GM18868 (cell line): Measurements from ENCODE around the gene TOR3A.

Experiments
- ATAC-seq: cut with Tn5 transposase; IDR thresholded peaks from one replicate; pipeline ENCODE4 v1.9.1; 2021; ENCODE audit warnings: mild to moderate bottlenecking, moderate library complexity; ENCODE audit not compliant: unreplicated experiment

TOR3A gene

DNA sequence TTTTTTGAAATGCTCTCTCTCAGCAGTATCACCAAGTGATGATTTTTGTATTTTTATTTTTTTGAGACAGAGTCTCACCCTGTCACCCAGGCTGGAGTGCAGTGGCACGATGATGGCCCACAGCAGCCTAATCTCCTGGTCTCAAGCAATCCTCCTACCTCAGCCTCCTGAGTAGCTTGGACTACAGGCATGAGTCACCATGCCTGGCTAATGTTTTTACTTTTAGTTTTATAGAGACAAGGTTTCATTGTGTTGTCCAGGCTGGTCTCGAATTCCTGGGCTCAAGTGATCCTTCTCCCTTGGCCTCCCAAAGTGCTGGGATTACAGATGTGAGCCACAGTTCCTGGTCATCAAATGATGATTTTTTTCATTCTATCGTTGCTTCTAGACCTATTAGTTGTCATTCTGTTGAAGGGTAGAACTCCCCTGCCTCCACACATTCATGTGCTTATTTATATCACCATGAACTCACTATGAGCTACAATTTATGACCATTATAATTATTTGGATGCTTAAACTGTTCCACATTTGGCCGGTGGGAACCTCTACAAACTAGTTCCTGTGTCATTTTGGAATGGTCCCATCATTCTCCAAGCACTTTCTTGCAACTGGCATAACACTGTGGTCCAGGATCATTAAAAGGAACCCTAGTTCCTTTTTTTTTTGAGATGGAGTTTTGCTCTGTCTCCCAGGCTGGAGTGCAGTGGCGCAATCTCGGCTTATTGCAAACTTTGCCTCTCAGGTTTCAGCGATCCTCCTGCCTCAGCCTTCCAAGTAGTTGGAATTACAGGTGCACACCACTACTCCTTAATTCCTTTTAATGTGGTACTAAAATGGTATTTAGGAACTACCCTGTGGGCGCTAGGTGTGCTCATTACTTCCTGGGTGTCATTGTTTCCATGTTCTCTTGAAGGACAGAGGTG lies 20.2 kb upstream of the TOR3A start:
- no peak for ATAC-seq

DNA sequence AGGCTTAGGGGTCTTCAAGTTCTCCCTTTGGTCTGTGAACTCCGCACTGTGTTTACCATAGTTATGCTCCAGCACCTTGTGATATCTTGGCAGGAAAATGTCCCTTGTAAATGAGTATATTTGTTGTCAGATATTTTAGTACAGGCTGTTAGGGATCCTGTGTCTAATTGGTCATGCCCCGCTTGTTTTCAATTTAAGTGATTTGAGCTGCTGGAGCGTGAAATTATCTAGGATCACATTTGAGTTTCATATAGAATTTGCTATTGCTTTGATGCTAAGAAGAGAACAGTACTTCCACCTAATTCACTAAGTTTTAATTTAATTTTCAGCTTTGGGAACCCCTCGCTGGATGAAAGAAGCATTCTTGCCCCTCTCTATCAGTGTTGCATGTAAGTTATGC lies 15.4 kb upstream of the TOR3A start:
- no peak for ATAC-seq

DNA sequence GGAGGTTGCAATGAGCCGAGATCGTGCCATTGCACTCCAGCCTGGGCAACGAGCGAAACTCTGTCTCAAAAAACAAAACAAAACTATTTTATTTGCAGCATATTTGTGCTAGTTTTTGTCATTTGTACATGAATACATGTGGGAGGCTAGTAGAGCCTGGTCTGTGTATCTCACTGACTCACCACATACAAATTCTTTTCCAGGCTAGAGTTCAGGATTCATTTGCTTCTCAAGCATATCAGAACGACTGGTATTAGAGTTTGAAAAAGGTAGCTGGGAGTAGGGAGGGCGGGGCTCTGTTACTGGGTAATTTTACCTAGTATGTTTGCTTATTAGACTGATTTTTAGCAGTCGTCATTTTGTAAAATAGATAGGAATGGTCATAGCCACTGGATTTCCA lies 4.5 kb upstream of the TOR3A start:
- no peak for ATAC-seq

DNA sequence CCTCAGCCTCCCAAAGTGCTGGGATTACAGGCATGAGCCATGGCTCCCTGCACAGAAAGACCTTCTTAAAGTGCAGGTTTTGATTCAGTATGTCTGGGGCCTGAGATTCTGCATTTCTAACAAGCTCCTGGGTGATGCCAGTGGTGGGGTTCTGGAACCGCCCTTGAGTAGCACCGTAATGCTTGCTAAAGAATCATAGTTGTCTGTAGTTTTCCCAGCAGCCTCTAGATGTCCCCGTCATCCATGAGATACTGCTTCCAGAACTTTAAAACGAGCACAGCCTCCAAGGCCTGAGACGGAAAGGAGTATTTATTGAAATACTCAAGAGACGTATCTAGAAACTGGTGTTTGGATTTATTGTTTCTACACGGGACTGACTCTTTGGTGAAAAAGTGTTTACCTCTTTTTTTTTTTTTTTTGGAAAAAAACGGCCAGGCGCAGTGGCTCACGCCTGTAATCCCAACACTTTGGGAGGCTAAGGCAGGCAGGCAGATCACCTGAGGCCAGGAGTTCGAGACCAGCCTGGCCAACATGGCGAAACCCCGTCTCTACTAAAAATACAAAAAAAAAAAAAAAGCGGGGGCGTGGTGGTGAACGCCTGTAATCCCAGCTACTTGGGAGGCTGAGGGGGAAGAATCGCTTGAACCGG lies 2.6 kb upstream of the TOR3A start:
- peak; percentile 27 for ATAC-seq

- peak; percentile 21 for ATAC-seq
These were observed 794 bp upstream of the TOR3A start for GRCh38 chr1:179080866-179081686.

GRCh38 chr1:179082333-179082998 lies 596 bp downstream of the TOR3A start:
- peak; percentile 7 for ATAC-seq

GRCh38 chr1:179082999-179083335 lies 1.1 kb downstream of the TOR3A start:
- peak; percentile 12 for ATAC-seq

- no peak for ATAC-seq
These were observed 1.7 kb downstream of the TOR3A start for GRCh38 chr1:179083533-179083932.

DNA sequence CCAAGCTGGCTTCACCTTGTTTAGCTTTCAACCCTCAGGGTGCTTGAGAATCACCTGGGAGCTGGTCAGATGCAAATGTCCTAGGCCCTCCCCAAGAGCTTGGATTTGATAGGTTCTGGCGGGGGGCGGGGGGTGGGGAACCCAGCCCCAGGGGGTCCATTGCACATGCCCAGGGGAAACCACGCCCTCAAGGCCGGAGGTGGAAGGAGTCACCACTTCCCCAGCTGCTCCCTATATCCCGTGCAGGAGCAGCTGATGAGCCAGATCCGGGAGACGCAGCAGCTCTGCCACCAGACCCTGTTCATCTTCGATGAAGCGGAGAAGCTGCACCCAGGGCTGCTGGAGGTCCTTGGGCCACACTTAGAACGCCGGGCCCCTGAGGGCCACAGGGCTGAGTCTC lies 5.8 kb downstream of the TOR3A start:
- no peak for ATAC-seq

- no peak for ATAC-seq
These were observed 8.1 kb downstream of the TOR3A start for GRCh38 chr1:179089827-179090482.

GRCh38 chr1:179090522-179090921 lies 8.7 kb downstream of the TOR3A start:
- no peak for ATAC-seq

- no peak for ATAC-seq
These were observed 9.1 kb downstream of the TOR3A start for GRCh38 chr1:179090923-179091322.

DNA sequence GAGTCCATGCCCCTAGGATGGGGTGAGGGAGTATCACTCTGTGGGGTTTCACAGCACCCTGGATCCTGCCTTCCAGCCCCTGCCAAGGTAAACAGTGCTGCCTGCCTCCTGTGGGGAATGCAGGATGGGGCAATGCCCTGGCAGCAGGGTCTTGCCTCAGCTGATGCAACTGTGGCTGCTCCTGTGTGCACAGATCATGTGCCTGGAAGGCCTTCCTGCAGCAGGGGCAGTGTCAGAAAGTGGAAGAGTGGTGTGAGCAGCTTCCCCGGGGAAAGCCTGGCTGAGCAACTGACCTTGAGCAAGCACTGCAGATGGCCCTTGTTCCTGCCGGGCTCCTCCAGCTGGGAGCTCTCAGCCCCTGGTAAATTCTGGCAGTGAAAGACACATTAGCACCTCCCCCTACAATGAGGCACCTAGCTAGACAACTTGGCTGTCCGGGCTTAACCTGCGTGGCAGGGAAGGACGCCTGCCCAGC lies 9.9 kb downstream of the TOR3A start:
- no peak for ATAC-seq

DNA sequence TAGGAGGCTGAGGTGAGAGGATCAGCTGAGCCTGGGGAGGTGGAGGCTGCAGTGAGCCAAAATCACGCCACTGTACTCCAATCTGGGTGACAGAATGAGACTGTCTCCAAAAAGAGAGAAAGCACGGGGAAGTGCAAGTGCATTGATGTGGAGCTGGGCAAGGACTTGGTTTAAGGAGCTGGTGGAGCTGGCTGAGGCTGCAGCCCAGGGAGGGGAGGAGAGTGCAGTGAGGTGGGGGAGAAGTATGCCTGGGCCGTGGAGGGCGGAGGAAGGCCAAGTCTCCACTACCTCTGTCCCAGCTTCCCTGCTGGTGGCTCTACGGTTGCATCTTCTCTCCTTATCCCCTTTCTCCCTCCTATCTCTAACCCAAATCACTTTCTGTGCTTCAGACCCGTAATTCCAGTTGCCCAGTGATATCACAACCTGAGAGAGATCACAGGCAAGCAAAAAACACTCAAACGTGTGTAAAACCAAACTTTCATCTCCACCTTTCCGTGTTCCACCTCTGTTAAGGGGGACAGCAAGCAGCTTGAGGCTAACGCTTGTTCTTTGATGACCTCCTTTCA lies 11.1 kb downstream of the TOR3A start:
- no peak for ATAC-seq

DNA sequence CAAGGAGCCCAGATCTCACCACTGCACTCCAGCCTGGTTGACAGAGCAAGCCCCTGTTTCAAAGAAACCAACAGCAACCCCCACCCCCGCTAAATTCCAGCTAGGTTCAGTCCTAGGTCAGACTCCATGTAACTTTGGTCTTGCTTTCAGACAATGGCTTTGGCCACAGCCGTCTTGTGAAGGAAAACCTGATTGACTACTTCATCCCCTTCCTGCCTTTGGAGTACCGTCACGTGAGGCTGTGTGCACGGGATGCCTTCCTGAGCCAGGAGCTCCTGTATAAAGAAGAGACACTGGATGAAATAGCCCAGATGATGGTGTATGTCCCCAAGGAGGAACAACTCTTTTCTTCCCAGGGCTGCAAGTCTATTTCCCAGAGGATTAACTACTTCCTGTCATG lies 12.9 kb downstream of the TOR3A start:
- no peak for ATAC-seq

- no peak for ATAC-seq
These were observed 13.5 kb downstream of the TOR3A start for GRCh38 chr1:179095377-179095776.

GRCh38 chr1:179095924-179096323 lies 14.1 kb downstream of the TOR3A start:
- ATAC-seq, result no peak

DNA sequence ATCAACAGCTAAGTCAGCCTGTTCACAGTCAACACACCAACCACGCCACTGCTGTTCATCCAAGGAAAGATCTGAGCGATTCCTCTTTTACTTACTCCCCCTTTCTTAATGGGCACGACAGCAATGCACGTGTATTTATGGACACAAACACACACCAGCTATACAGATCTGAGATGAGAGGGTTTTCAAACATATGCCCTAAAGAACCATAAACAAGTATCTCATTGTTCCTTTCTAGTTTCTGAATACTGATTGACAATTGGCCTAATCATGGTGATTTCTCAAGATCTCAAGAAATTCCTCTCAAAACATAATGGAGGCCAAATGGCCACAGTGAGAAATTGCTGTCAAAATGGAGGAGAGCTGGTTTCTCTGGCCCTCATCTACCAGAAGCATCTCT lies 18.0 kb downstream of the TOR3A start:
- no peak for ATAC-seq

DNA sequence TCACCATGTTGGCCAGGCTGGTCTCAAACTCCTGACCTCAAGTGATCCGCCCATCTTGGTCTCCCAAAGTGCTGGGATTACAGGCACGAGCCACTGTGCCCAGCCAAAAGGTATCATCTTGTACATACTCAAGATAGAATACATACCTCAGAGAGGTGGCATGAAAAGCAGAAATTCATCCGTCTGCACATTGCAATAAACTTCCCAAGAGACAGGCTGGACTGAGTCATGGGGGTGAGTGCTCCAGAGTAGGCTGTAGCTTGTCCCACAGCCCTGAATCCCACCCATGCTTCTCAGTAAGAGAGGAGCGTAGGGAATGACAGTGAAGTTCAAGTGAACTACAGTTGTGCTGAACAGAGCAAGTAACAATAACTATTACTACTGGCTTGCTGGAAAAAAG lies 19.7 kb downstream of the TOR3A start:
- no peak for ATAC-seq

DNA sequence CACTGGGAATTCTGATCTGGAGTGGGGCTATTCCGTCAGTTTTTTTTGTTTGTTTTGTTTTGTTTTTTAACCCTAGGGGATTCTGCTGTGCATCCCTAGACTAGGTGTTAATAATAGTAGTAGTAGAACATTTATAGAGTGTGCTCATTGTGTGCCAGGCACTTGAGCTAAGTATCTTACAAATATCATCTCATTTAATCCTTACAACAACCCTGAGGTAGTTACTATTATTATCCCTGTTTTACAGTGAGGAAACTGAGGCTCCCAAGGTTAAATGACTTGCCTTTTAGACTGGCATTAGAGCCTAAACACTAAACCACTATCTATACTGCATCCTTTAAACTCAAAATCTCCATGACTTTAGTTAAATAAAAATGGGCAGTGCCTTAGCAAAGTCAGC lies 22.1 kb downstream of the TOR3A start:
- ATAC-seq, result no peak
